ENCODE data around the gene ICAM1.

- no peak for TF ChIP-seq CTCF (IDR thresholded peaks at IDR 0.05)
- no peak for TF ChIP-seq POLR2A (IDR thresholded peaks at IDR 0.05)
Measured at GRCh38 chr19:10321417-10321797, 50.5 kb downstream of the ICAM1 start.

Measured in uterus (tissue), 2 donors.